ENCODE measurements around the gene RIGI. TPM values are rescaled to one million over a fixed set of nuclear protein-coding genes. Genes with fewer than 3 reads are reported as not detected.

Gene RIGI
- total RNA-seq, 1 experiment from 2014 or later, result 7.9 TPM

- no peaks in the 10 kb centered on the region for H3K36me3 ChIP-seq (ENCODE audit: control insufficient read depth, insufficient read depth, low read length)
- H3K4me1 ChIP-seq, result no peaks in the 10 kb centered on the region
- Mint-ChIP-seq H3K27ac (ENCODE audit: unreplicated experiment) (no peak overlapping the region), H3K36me3 (ENCODE audit: insufficient read depth, unreplicated experiment) (peaks cover 5% of the 10 kb centered on the region), H3K9me3 (ENCODE audit: unreplicated experiment) (no peaks in the 10 kb centered on the region), H3K4me1 (ENCODE audit: low read depth, unreplicated experiment) (peaks cover 3% of the 10 kb centered on the region), H3K4me3 (ENCODE audit: unreplicated experiment) (no peak overlapping the region), H3K27me3 (ENCODE audit: insufficient read depth, unreplicated experiment) (no peaks in the 10 kb centered on the region)
- intact Hi-C loops (cut with micrococcal nuclease; ENCODE audit: unreplicated experiment), result no loop called here
- ChIA-PET POLR2A (no interaction called here), CTCF (no interaction called here)
- TF ChIP-seq CTCF (IDR thresholded peaks at IDR 0.05; ENCODE audit: insufficient read depth in 1 of 2, low read depth in 1 of 2, low read length in 1 of 2, severe bottlenecking in 1 of 2, unreplicated experiment in 1 of 2), result no peak
- H3K4me3 ChIP-seq (ENCODE audit: low read depth, low read length), result no peak overlapping the region
- no peak for DNase-seq
- no peaks in the 10 kb centered on the region for H3K27me3 ChIP-seq (replicated peaks; ENCODE audit: control insufficient read depth, insufficient read depth, low read length)
- peaks cover 20% of the 10 kb centered on the region for H3K9me3 ChIP-seq
- BruUV-seq (replicated peaks), result no TSS peak
Observed at GRCh38 chr9:32518276-32518675, 7.7 kb downstream of the RIGI start.

DNA sequence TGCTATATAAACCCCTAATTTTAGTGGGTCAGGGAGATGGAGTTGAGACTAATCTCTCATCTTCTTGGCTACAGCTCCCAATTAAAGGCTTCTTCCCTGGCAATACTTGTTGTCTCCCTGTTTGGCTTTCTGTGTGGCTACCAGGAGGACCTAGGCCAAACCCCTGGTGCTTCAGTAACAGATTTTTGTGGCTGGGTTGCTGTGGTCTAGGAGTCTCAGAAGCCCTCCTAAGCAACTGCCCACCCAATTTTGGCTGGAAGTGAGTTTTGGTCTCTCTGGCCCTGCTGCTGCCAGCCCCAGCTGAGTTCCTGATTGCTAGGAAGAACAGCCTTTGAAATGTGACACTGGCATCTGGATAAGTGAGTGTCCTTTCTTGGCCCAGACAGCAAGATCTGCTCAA is 9.8 kb downstream of the RIGI start:
- CTCF ChIA-PET, result no interaction called here
- BruUV-seq (replicated peaks), result no TSS peak
- H3K9me3 ChIP-seq, result peaks cover 20% of the 10 kb centered on the region
- no peaks in the 10 kb centered on the region for H3K36me3 ChIP-seq (ENCODE audit: control insufficient read depth, insufficient read depth, low read length)
- no peak for TF ChIP-seq CTCF (IDR thresholded peaks at IDR 0.05; ENCODE audit: insufficient read depth in 1 of 2, low read depth in 1 of 2, low read length in 1 of 2, severe bottlenecking in 1 of 2, unreplicated experiment in 1 of 2)
- Mint-ChIP-seq H3K4me1 (ENCODE audit: low read depth, unreplicated experiment) (no peaks in the 10 kb centered on the region), H3K36me3 (ENCODE audit: insufficient read depth, unreplicated experiment) (peaks cover 5% of the 10 kb centered on the region), H3K27ac (ENCODE audit: unreplicated experiment) (no peak overlapping the region), H3K4me3 (ENCODE audit: unreplicated experiment) (no peak overlapping the region), H3K27me3 (ENCODE audit: insufficient read depth, unreplicated experiment) (no peaks in the 10 kb centered on the region), H3K9me3 (ENCODE audit: unreplicated experiment) (no peaks in the 10 kb centered on the region)
- no peaks in the 10 kb centered on the region for H3K27me3 ChIP-seq (replicated peaks; ENCODE audit: control insufficient read depth, insufficient read depth, low read length)
- H3K4me3 ChIP-seq (ENCODE audit: low read depth, low read length), result no peak overlapping the region
- no peaks in the 10 kb centered on the region for H3K4me1 ChIP-seq
- POLR2A ChIA-PET, result no interaction called here
- intact Hi-C loops (cut with micrococcal nuclease; ENCODE audit: unreplicated experiment), result no loop called here
- no peak for DNase-seq

DNA sequence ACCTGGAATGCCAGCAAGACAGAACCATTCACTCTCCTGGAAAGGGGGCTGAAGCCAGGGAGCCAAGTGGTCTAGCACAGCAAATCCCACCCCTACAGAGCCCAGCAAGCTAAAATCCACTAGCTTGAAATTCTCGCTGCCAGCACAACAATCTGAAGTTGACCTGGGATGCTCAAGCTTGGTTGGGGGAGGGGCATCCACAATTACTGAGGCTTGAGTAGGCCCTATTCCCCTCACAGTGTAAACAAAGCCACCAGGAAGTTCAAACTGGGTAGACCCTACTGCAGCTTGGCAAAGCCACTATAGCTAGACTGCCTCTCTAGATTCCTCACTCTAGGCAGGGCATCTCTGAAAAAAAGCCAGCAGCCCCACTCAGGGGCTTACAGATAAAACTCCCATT is 17.3 kb downstream of the RIGI start:
- H3K27ac Mint-ChIP-seq (ENCODE audit: unreplicated experiment), result no peak overlapping the region
- H3K9me3 ChIP-seq, result no peaks in the 10 kb centered on the region
- H3K27me3 Mint-ChIP-seq (ENCODE audit: insufficient read depth, unreplicated experiment), result no peaks in the 10 kb centered on the region
- H3K4me1 ChIP-seq, result no peaks in the 10 kb centered on the region
- no peak for TF ChIP-seq CTCF (IDR thresholded peaks at IDR 0.05; ENCODE audit: insufficient read depth in 1 of 2, low read depth in 1 of 2, low read length in 1 of 2, severe bottlenecking in 1 of 2, unreplicated experiment in 1 of 2)
- H3K27me3 ChIP-seq (replicated peaks; ENCODE audit: control insufficient read depth, insufficient read depth, low read length), result no peaks in the 10 kb centered on the region
- no peak for DNase-seq
- H3K4me3 Mint-ChIP-seq (ENCODE audit: unreplicated experiment), result no peak overlapping the region
- H3K9me3 Mint-ChIP-seq (ENCODE audit: unreplicated experiment), result no peaks in the 10 kb centered on the region
- H3K4me1 Mint-ChIP-seq (ENCODE audit: low read depth, unreplicated experiment), result peaks cover 5% of the 10 kb centered on the region
- no peaks in the 10 kb centered on the region for H3K36me3 Mint-ChIP-seq (ENCODE audit: insufficient read depth, unreplicated experiment)
- intact Hi-C loops (cut with micrococcal nuclease; ENCODE audit: unreplicated experiment), result no loop called here
- no peak overlapping the region for H3K4me3 ChIP-seq (ENCODE audit: low read depth, low read length)
- BruUV-seq (replicated peaks), result no TSS peak
- no peaks in the 10 kb centered on the region for H3K36me3 ChIP-seq (ENCODE audit: control insufficient read depth, insufficient read depth, low read length)
- CTCF ChIA-PET, result interaction anchor here (1.1 kb wide), 1 partner anchor 18 kb away, joined by 3 read pairs; the partner anchor contains the start of gene RIGI
- POLR2A ChIA-PET, result no interaction called here
